ENCODE measurements around the gene FLNB.

- TF ChIP-seq REST (tag by site-specific recombination; IDR thresholded peaks at IDR 0.05) = no peak
- TF ChIP-seq ZSCAN16 (tag by site-specific recombination; IDR thresholded peaks at IDR 0.05) = no peak
- no peak for TF ChIP-seq GLI4 (tag by site-specific recombination; IDR thresholded peaks at IDR 0.05)
- no peak for TF ChIP-seq PATZ1 (tag by site-specific recombination; IDR thresholded peaks at IDR 0.05)
- TF ChIP-seq CTCF (tag by site-specific recombination; IDR thresholded peaks at IDR 0.05) = no peak
- TF ChIP-seq ZNF645 (tag by site-specific recombination; IDR thresholded peaks at IDR 0.05) = no peak
- no peak for TF ChIP-seq SETDB1 (IDR thresholded peaks at IDR 0.05; ENCODE audit: insufficient read length, low read length)
These were observed 167.4 kb downstream of the FLNB start for GRCh38 chr3:58175437-58176184.

All from HEK293 (cell line).